ENCODE measurements around the gene INAFM1. TPM values are rescaled to one million over a fixed set of nuclear protein-coding genes. Genes with fewer than 3 reads are reported as not detected.
A peak's percentile ranks its signal among the peaks of the same experiment; 100 is the strongest.

INAFM1 gene
- polyA plus RNA-seq, 2 donors = 5.6 to 7.4 TPM

- Histone ChIP-seq H3K36me3 (ENCODE audit: control insufficient read depth in 2 of 2, insufficient read depth in 2 of 2, low read length in 1 of 2) (peaks cover 10 to 45% of the 10 kb centered on the region in 2 donors), H3K27ac (ENCODE audit: low read depth in 2 of 2, low read length in 1 of 2) (no peak overlapping the region), H3K27me3 (ENCODE audit: control insufficient read depth in 1 of 2, insufficient read depth in 2 of 2, low read length in 2 of 2) (no peaks in the 10 kb centered on the region), H3K4me3 (ENCODE audit: low read depth in 1 of 2, low read length in 2 of 2) (no peak overlapping the region), H3K9me3 (ENCODE audit: control insufficient read depth in 2 of 2, insufficient read depth in 1 of 2, low read depth in 1 of 2, low read length in 1 of 2) (no peaks in the 10 kb centered on the region), H3K4me1 (ENCODE audit: control insufficient read depth in 2 of 2, insufficient read depth in 2 of 2, low read length in 1 of 2) (peaks cover 0 to 4% of the 10 kb centered on the region in 2 donors)
- WGBS, 2 donors = 93 to 95% methylated on average over 20 to 21 of the region's 21 CpGs
Observed at GRCh38 chr19:47266401-47266941, 8.2 kb upstream of the INAFM1 start.

GRCh38 chr19:47267350-47267759 lies 7.3 kb upstream of the INAFM1 start:
- H3K4me3 ChIP-seq (ENCODE audit: low read depth in 1 of 2, low read length in 2 of 2) = no peak overlapping the region
- H3K4me1 ChIP-seq (ENCODE audit: control insufficient read depth in 2 of 2, insufficient read depth in 2 of 2, low read length in 1 of 2) = peaks cover 0 to 4% of the 10 kb centered on the region in 2 donors
- no peaks in the 10 kb centered on the region for H3K9me3 ChIP-seq (ENCODE audit: control insufficient read depth in 2 of 2, insufficient read depth in 1 of 2, low read depth in 1 of 2, low read length in 1 of 2)
- H3K27ac ChIP-seq (ENCODE audit: low read depth in 2 of 2, low read length in 1 of 2) = no peak overlapping the region
- peaks cover 10 to 49% of the 10 kb centered on the region in 2 donors for H3K36me3 ChIP-seq (ENCODE audit: control insufficient read depth in 2 of 2, insufficient read depth in 2 of 2, low read length in 1 of 2)
- no peaks in the 10 kb centered on the region for H3K27me3 ChIP-seq (ENCODE audit: control insufficient read depth in 1 of 2, insufficient read depth in 2 of 2, low read length in 2 of 2)
- WGBS, 2 donors = 77 to 80% methylated on average over 14 of the region's 14 CpGs

GRCh38 chr19:47268028-47268427 lies 6.7 kb upstream of the INAFM1 start:
- no peaks in the 10 kb centered on the region for H3K27me3 ChIP-seq (ENCODE audit: control insufficient read depth in 1 of 2, insufficient read depth in 2 of 2, low read length in 2 of 2)
- no peak overlapping the region for H3K27ac ChIP-seq (ENCODE audit: low read depth in 2 of 2, low read length in 1 of 2)
- H3K4me1 ChIP-seq (ENCODE audit: control insufficient read depth in 2 of 2, insufficient read depth in 2 of 2, low read length in 1 of 2) = peaks cover 0 to 4% of the 10 kb centered on the region in 2 donors
- no peaks in the 10 kb centered on the region for H3K9me3 ChIP-seq (ENCODE audit: control insufficient read depth in 2 of 2, insufficient read depth in 1 of 2, low read depth in 1 of 2, low read length in 1 of 2)
- peaks cover 10 to 48% of the 10 kb centered on the region in 2 donors for H3K36me3 ChIP-seq (ENCODE audit: control insufficient read depth in 2 of 2, insufficient read depth in 2 of 2, low read length in 1 of 2)
- WGBS, 2 donors = 78 to 91% methylated on average over 6 of the region's 6 CpGs
- H3K4me3 ChIP-seq (ENCODE audit: low read depth in 1 of 2, low read length in 2 of 2) = no peak overlapping the region

GRCh38 chr19:47269596-47269995 lies 5.1 kb upstream of the INAFM1 start:
- Histone ChIP-seq H3K27me3 (ENCODE audit: control insufficient read depth in 1 of 2, insufficient read depth in 2 of 2, low read length in 2 of 2) (no peaks in the 10 kb centered on the region), H3K27ac (ENCODE audit: low read depth in 2 of 2, low read length in 1 of 2) (peak overlapping the region in 1 of 2 donors; percentile 3), H3K9me3 (ENCODE audit: control insufficient read depth in 2 of 2, insufficient read depth in 1 of 2, low read depth in 1 of 2, low read length in 1 of 2) (no peaks in the 10 kb centered on the region), H3K4me1 (ENCODE audit: control insufficient read depth in 2 of 2, insufficient read depth in 2 of 2, low read length in 1 of 2) (peaks cover 0 to 4% of the 10 kb centered on the region in 2 donors), H3K4me3 (ENCODE audit: low read depth in 1 of 2, low read length in 2 of 2) (no peak overlapping the region), H3K36me3 (ENCODE audit: control insufficient read depth in 2 of 2, insufficient read depth in 2 of 2, low read length in 1 of 2) (peaks cover 10 to 39% of the 10 kb centered on the region in 2 donors)
- WGBS, 2 donors = 75 to 82% methylated on average over 7 of the region's 7 CpGs

GRCh38 chr19:47270408-47270807 lies 4.3 kb upstream of the INAFM1 start:
- H3K9me3 ChIP-seq (ENCODE audit: control insufficient read depth in 2 of 2, insufficient read depth in 1 of 2, low read depth in 1 of 2, low read length in 1 of 2) = no peaks in the 10 kb centered on the region
- no peaks in the 10 kb centered on the region for H3K27me3 ChIP-seq (ENCODE audit: control insufficient read depth in 1 of 2, insufficient read depth in 2 of 2, low read length in 2 of 2)
- H3K36me3 ChIP-seq (ENCODE audit: control insufficient read depth in 2 of 2, insufficient read depth in 2 of 2, low read length in 1 of 2) = peaks cover 10 to 33% of the 10 kb centered on the region in 2 donors
- peaks cover 4 to 5% of the 10 kb centered on the region in 2 donors for H3K4me1 ChIP-seq (ENCODE audit: control insufficient read depth in 2 of 2, insufficient read depth in 2 of 2, low read length in 1 of 2)
- no peak overlapping the region for H3K4me3 ChIP-seq (ENCODE audit: low read depth in 1 of 2, low read length in 2 of 2)
- WGBS, 2 donors = 88 to 90% methylated on average over 9 to 10 of the region's 10 CpGs
- H3K27ac ChIP-seq (ENCODE audit: low read depth in 2 of 2, low read length in 1 of 2) = no peak overlapping the region

- Histone ChIP-seq H3K27ac (ENCODE audit: low read depth in 2 of 2, low read length in 1 of 2) (no peak overlapping the region), H3K36me3 (ENCODE audit: control insufficient read depth in 2 of 2, insufficient read depth in 2 of 2, low read length in 1 of 2) (peaks cover 7 to 25% of the 10 kb centered on the region in 2 donors), H3K27me3 (ENCODE audit: control insufficient read depth in 1 of 2, insufficient read depth in 2 of 2, low read length in 2 of 2) (no peaks in the 10 kb centered on the region), H3K4me3 (ENCODE audit: low read depth in 1 of 2, low read length in 2 of 2) (no peak overlapping the region), H3K4me1 (ENCODE audit: control insufficient read depth in 2 of 2, insufficient read depth in 2 of 2, low read length in 1 of 2) (peaks cover 4 to 7% of the 10 kb centered on the region in 2 donors), H3K9me3 (ENCODE audit: control insufficient read depth in 2 of 2, insufficient read depth in 1 of 2, low read depth in 1 of 2, low read length in 1 of 2) (no peaks in the 10 kb centered on the region)
- WGBS, 2 donors = 65 to 73% methylated on average over 6 of the region's 6 CpGs
Observed at GRCh38 chr19:47271949-47272348, 2.7 kb upstream of the INAFM1 start.

GRCh38 chr19:47272448-47273312 lies 2.0 kb upstream of the INAFM1 start:
- WGBS, 2 donors = 26 to 33% methylated on average over 35 to 42 of the region's 42 CpGs
- no peaks in the 10 kb centered on the region for H3K9me3 ChIP-seq (ENCODE audit: control insufficient read depth in 2 of 2, insufficient read depth in 1 of 2, low read depth in 1 of 2, low read length in 1 of 2)
- peak overlapping the region; percentile 96 to 100 for H3K27ac ChIP-seq (ENCODE audit: low read depth in 2 of 2, low read length in 1 of 2)
- peaks cover 2 to 19% of the 10 kb centered on the region in 2 donors for H3K36me3 ChIP-seq (ENCODE audit: control insufficient read depth in 2 of 2, insufficient read depth in 2 of 2, low read length in 1 of 2)
- no peaks in the 10 kb centered on the region for H3K27me3 ChIP-seq (ENCODE audit: control insufficient read depth in 1 of 2, insufficient read depth in 2 of 2, low read length in 2 of 2)
- peaks cover 4 to 7% of the 10 kb centered on the region in 2 donors for H3K4me1 ChIP-seq (ENCODE audit: control insufficient read depth in 2 of 2, insufficient read depth in 2 of 2, low read length in 1 of 2)
- peak overlapping the region; percentile 59 to 65 for H3K4me3 ChIP-seq (ENCODE audit: low read depth in 1 of 2, low read length in 2 of 2)

- Histone ChIP-seq H3K4me1 (ENCODE audit: control insufficient read depth in 2 of 2, insufficient read depth in 2 of 2, low read length in 1 of 2) (peaks cover 4 to 7% of the 10 kb centered on the region in 2 donors), H3K27me3 (ENCODE audit: control insufficient read depth in 1 of 2, insufficient read depth in 2 of 2, low read length in 2 of 2) (no peaks in the 10 kb centered on the region), H3K4me3 (ENCODE audit: low read depth in 1 of 2, low read length in 2 of 2) (peak overlapping the region; percentile 59 to 65), H3K36me3 (ENCODE audit: control insufficient read depth in 2 of 2, insufficient read depth in 2 of 2, low read length in 1 of 2) (peaks cover 2 to 19% of the 10 kb centered on the region in 2 donors), H3K9me3 (ENCODE audit: control insufficient read depth in 2 of 2, insufficient read depth in 1 of 2, low read depth in 1 of 2, low read length in 1 of 2) (no peaks in the 10 kb centered on the region), H3K27ac (ENCODE audit: low read depth in 2 of 2, low read length in 1 of 2) (peak overlapping the region; percentile 96 to 100)
- WGBS, 2 donors = 1% methylated on average over 40 to 54 of the region's 54 CpGs
Observed at GRCh38 chr19:47273313-47274070, 1.2 kb upstream of the INAFM1 start.
